PFSK-1 (cell line): Measurements from ENCODE around the gene LRCH1.

ENCODE experiments used
- FOXP2 ChIP-seq: optimal IDR thresholded peaks from 2 replicates; pipeline ENCODE3; 2011; ENCODE audit warnings: borderline replicate concordance, control low read depth, inconsistent platforms; ENCODE audit not compliant: insufficient read depth; ENCODE audit errors: extremely low read length, extremely low read depth
- POLR2AphosphoS5 ChIP-seq: IDR thresholded peaks from 2 replicates; pipeline ENCODE4 v1.6.1; 2012; ENCODE audit warnings: low read depth, mild to moderate bottlenecking, control low read depth, low read length, moderate library complexity
- REST ChIP-seq, 2 experiments: IDR thresholded peaks; 2 replicates each; pipeline versions ENCODE4 v1.6.1 to v1.8.0; 2011 to 2012; ENCODE audit warnings: low read depth in 2 of 2, low read length in 2 of 2, control low read depth in 1 of 2, inconsistent platforms in 1 of 2, mild to moderate bottlenecking in 1 of 2, moderate library complexity in 1 of 2; ENCODE audit not compliant: insufficient read depth in 1 of 2
- TAF1 ChIP-seq: IDR thresholded peaks from 2 replicates; pipeline ENCODE4 v1.6.1; 2012; ENCODE audit warnings: low read length, control low read depth, borderline replicate concordance; ENCODE audit not compliant: insufficient read depth

- TF ChIP-seq TAF1, result no peak
- TF ChIP-seq REST (IDR thresholded peaks at IDR 0.05; ENCODE audit: insufficient read depth in 1 of 2, low read depth in 2 of 2, low read length in 2 of 2), result no peak
- TF ChIP-seq POLR2AphosphoS5, result no peak
- TF ChIP-seq FOXP2, result no peak
Measured at GRCh38 chr13:46606970-46607369, 54.0 kb downstream of the LRCH1 start.
